ENCODE data around the gene DEPP1.

DEPP1 gene

GRCh38 chr10:44978213-44978569 lies 418 bp downstream of the DEPP1 start:
- peak overlapping the region; percentile 40 for H3K4me3 ChIP-seq (ENCODE audit: low read depth, low read length)
- H3K27me3 ChIP-seq (replicated peaks), result no peaks in the 10 kb centered on the region
- in situ Hi-C loops (cut with HindIII; ENCODE audit: low pct_ligation_motif_present, low sequenced_read_pairs), result no loop called here
- H3K27ac ChIP-seq, result peak overlapping the region; percentile 32
- no peaks in the 10 kb centered on the region for H3K36me3 ChIP-seq (replicated peaks)
- no peak for DNase-seq
- TF ChIP-seq, protein P1, sequence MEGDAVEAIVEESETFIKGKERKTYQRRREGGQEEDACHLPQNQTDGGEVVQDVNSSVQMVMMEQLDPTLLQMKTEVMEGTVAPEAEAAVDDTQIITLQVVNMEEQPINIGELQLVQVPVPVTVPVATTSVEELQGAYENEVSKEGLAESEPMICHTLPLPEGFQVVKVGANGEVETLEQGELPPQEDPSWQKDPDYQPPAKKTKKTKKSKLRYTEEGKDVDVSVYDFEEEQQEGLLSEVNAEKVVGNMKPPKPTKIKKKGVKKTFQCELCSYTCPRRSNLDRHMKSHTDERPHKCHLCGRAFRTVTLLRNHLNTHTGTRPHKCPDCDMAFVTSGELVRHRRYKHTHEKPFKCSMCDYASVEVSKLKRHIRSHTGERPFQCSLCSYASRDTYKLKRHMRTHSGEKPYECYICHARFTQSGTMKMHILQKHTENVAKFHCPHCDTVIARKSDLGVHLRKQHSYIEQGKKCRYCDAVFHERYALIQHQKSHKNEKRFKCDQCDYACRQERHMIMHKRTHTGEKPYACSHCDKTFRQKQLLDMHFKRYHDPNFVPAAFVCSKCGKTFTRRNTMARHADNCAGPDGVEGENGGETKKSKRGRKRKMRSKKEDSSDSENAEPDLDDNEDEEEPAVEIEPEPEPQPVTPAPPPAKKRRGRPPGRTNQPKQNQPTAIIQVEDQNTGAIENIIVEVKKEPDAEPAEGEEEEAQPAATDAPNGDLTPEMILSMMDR (IDR thresholded peaks at IDR 0.05; ENCODE audit: low read depth, low read length, missing control alignments), result no peak

DNA sequence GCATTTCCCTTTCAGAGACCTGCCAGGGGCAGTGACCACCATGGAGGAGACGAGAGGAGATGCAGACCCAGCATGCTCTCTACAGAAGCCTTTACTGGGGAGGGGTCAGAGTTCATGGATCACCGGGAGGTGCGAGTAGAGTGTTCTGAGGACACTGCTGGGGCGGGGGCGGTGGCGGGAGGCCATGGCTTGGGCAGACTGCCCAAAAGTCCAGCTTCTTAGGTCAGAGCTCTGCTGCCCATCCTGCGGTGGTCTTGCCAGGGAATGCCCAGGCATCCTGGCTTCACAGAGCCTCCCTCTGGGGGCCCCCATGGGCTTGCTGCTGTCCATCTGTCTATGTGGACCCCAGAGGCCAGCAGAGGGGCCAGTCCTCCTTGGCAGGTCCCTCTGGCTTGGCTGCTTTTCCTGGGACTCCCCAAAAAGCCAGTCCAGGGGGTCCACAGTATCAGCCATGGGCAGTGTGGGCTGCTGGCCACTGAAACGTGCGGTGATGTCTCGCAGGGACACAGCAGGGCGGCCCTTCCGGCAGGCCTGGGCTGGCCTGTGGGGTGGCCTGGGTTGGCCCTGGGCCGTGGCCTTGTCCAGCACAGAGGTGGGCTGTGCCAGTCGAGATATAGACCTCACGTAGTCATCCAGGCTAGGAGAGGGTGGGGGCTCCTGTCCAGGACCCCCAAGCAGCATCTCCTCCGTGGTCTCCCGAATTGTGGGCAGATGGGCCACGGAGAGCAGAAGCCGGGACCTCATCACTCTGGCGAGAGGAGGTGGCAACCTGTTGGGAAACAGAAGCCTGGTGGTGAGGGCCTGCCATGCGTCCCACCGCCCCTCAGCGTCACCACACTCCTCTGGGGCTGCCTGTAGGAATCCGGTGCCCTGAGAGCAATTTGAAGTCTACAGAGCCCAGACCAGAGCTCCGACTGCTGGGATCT lies 1.1 kb downstream of the DEPP1 start:
- DNase-seq, result no peak
- in situ Hi-C loops (cut with HindIII; ENCODE audit: low pct_ligation_motif_present, low sequenced_read_pairs), result no loop called here
- no peaks in the 10 kb centered on the region for H3K27me3 ChIP-seq (replicated peaks)
- H3K36me3 ChIP-seq (replicated peaks), result no peaks in the 10 kb centered on the region
- H3K4me3 ChIP-seq (ENCODE audit: low read depth, low read length), result no peak overlapping the region
- no peak overlapping the region for H3K27ac ChIP-seq
- TF ChIP-seq, protein P1 (IDR thresholded peaks at IDR 0.05; ENCODE audit: low read depth, low read length, missing control alignments), result no peak

DNA sequence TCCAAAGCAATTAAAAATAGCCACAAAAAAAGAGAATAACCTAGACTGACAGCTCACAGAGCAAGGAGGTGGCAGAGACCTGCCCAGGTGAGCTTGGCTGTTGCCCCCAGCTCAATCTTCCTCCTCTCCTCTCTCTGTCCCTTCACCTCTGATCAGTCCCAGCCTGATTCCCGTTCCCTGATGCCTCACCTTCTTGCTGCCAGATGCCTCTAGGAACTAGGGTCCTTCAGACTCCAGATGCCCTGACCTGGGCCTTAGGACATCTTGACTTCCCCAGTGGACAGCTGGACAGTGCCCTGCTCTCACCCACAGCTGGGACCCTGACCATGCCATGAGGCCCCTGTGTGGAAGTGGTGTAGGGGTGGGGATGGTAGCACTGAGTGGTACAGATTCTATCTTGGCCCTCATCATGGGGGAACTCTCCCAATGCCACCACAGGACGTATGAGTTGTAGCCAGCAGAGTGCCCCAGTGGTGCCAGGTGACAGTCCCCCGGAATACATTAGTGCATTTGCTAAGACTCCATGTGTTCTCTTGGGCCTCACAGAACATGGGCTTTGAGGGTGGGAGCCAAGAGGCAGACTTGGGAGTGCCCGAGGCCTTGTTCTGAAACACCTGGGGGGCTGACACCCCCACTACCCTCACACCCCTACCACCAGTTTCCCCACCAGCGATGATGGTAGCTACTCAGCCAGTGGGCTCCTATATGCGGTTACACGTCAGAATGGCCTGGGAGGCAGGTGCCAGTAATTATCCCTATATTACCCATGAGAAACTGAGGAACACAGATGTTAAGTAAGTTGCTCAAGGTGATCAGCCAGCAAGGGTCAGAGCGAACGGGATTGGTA lies 2.0 kb downstream of the DEPP1 start:
- H3K4me3 ChIP-seq (ENCODE audit: low read depth, low read length), result no peak overlapping the region
- TF ChIP-seq, protein P1 (IDR thresholded peaks at IDR 0.05; ENCODE audit: low read depth, low read length, missing control alignments), result no peak
- DNase-seq, result no peak
- no peaks in the 10 kb centered on the region for H3K36me3 ChIP-seq (replicated peaks)
- in situ Hi-C loops (cut with HindIII; ENCODE audit: low pct_ligation_motif_present, low sequenced_read_pairs), result no loop called here
- H3K27me3 ChIP-seq (replicated peaks), result no peaks in the 10 kb centered on the region
- H3K27ac ChIP-seq, result no peak overlapping the region

- Histone ChIP-seq H3K36me3 (replicated peaks) (no peaks in the 10 kb centered on the region), H3K4me3 (ENCODE audit: low read depth, low read length) (no peak overlapping the region), H3K27ac (no peak overlapping the region), H3K27me3 (replicated peaks) (no peaks in the 10 kb centered on the region)
- in situ Hi-C loops (cut with HindIII; ENCODE audit: low pct_ligation_motif_present, low sequenced_read_pairs), result no loop called here
- peak; percentile 37 for DNase-seq
- TF ChIP-seq, protein P1 (IDR thresholded peaks at IDR 0.05; ENCODE audit: low read depth, low read length, missing control alignments), result no peak
These were observed 2.9 kb downstream of the DEPP1 start for GRCh38 chr10:44975431-44976331.

- peak overlapping the region; percentile 17 for H3K27ac ChIP-seq
- DNase-seq, result peak; percentile 41
- peak overlapping the region; percentile 61 for H3K4me3 ChIP-seq (ENCODE audit: low read depth, low read length)
- TF ChIP-seq, protein P1 (IDR thresholded peaks at IDR 0.05; ENCODE audit: low read depth, low read length, missing control alignments), result peak; percentile 70
- no peaks in the 10 kb centered on the region for H3K36me3 ChIP-seq (replicated peaks)
- in situ Hi-C loops (cut with HindIII; ENCODE audit: low pct_ligation_motif_present, low sequenced_read_pairs), result no loop called here
- no peaks in the 10 kb centered on the region for H3K27me3 ChIP-seq (replicated peaks)
These were observed 3.8 kb downstream of the DEPP1 start for GRCh38 chr10:44974628-44975430.
